ENCODE results near the gene NFIC. TPM values are rescaled to one million over a fixed set of nuclear protein-coding genes. Genes with fewer than 3 reads are reported as not detected.

NFIC gene
- total and polyA plus RNA-seq, 4 donors = 12.8 to 100 (median 75.1) TPM

- Histone ChIP-seq H3K9me3 (ENCODE audit: control insufficient read depth in 4 of 4, low read length in 3 of 4) (no peaks in the 10 kb centered on the region), H3K4me3 (ENCODE audit: low read depth in 1 of 3, low read length in 3 of 3) (peak overlapping the region; percentile 90 to 92 (median 90)), H3K27me3 (ENCODE audit: control insufficient read depth in 4 of 4, insufficient read depth in 4 of 4, low read length in 3 of 4) (no peaks in the 10 kb centered on the region), H3K27ac (ENCODE audit: low read depth in 1 of 2, low read length in 2 of 2) (peak overlapping the region; percentile 95 to 97), H3K4me1 (ENCODE audit: control insufficient read depth in 4 of 4, insufficient read depth in 4 of 4, low read length in 3 of 4) (peaks cover 6 to 66% (median 41%) of the 10 kb centered on the region in 4 donors), H3K9ac (ENCODE audit: low read depth in 1 of 2, low read length in 2 of 2) (peak overlapping the region; percentile 97 to 99), H3K36me3 (ENCODE audit: control insufficient read depth in 4 of 4, insufficient read depth in 3 of 4, low read depth in 1 of 4, low read length in 3 of 4) (no peaks in the 10 kb centered on the region)
- no peak for DNase-seq (ENCODE audit: low spot score)
- no peak for TF ChIP-seq TAF1 (conservative IDR thresholded peaks at IDR 0.05)
- TF ChIP-seq HNF4A (conservative IDR thresholded peaks at IDR 0.05) = no peak
- TF ChIP-seq EGR1 (IDR thresholded peaks at IDR 0.05; ENCODE audit: low read depth in 2 of 2) = no peak
- TF ChIP-seq RXRA (IDR thresholded peaks at IDR 0.05) = peak in 1 of 2 donors; percentile 5
- WGBS = 17% methylated on average over 24 of the region's 24 CpGs
Observed at GRCh38 chr19:3367628-3368440, 1.5 kb downstream of the NFIC start.

- no peaks in the 10 kb centered on the region for H3K9me3 ChIP-seq (ENCODE audit: control insufficient read depth in 4 of 4, low read length in 3 of 4)
Observed at GRCh38 chr19:3368441-3368795, 2.0 kb downstream of the NFIC start.

GRCh38 chr19:3368848-3369336 lies 2.5 kb downstream of the NFIC start:
- DNase-seq (ENCODE audit: low spot score) = no peak
- TF ChIP-seq EGR1 (IDR thresholded peaks at IDR 0.05; ENCODE audit: low read depth in 2 of 2) (no peak), MAX (IDR thresholded peaks at IDR 0.05) (no peak), RXRA (IDR thresholded peaks at IDR 0.05) (no peak), NR2F2 (IDR thresholded peaks at IDR 0.05) (no peak), REST (IDR thresholded peaks at IDR 0.05) (no peak), TAF1 (conservative IDR thresholded peaks at IDR 0.05) (no peak), HNF4G (IDR thresholded peaks at IDR 0.05) (no peak), SP1 (IDR thresholded peaks at IDR 0.05) (no peak), JUND (IDR thresholded peaks at IDR 0.05) (no peak), ZBTB33 (IDR thresholded peaks at IDR 0.05) (no peak), ATF3 (IDR thresholded peaks at IDR 0.05) (no peak)

More at GRCh38 chr19:3368441-3368795, 2.0 kb downstream of the NFIC start:
- Histone ChIP-seq H3K4me1 (ENCODE audit: control insufficient read depth in 4 of 4, insufficient read depth in 4 of 4, low read length in 3 of 4) (peaks cover 6 to 70% (median 44%) of the 10 kb centered on the region in 4 donors), H3K9ac (ENCODE audit: low read depth in 1 of 2, low read length in 2 of 2) (peak overlapping the region; percentile 97 to 99), H3K4me3 (ENCODE audit: low read depth in 1 of 3, low read length in 3 of 3) (peak overlapping the region; percentile 90 to 92 (median 90)), H3K36me3 (ENCODE audit: control insufficient read depth in 4 of 4, insufficient read depth in 3 of 4, low read depth in 1 of 4, low read length in 3 of 4) (no peaks in the 10 kb centered on the region), H3K27ac (ENCODE audit: low read depth in 1 of 2, low read length in 2 of 2) (peak overlapping the region; percentile 95 to 97), H3K27me3 (ENCODE audit: control insufficient read depth in 4 of 4, insufficient read depth in 4 of 4, low read length in 3 of 4) (no peaks in the 10 kb centered on the region)
- TF ChIP-seq CTCF (IDR thresholded peaks at IDR 0.05; ENCODE audit: low read depth, low read length, missing input control) (no peak), ATF3 (IDR thresholded peaks at IDR 0.05) (no peak), YY1 (IDR thresholded peaks at IDR 0.05) (no peak), NR2F2 (IDR thresholded peaks at IDR 0.05) (no peak), SP1 (IDR thresholded peaks at IDR 0.05) (no peak), JUND (IDR thresholded peaks at IDR 0.05) (no peak)
- DNase-seq (ENCODE audit: low spot score) = no peak
- WGBS = 21% methylated on average over 5 of the region's 5 CpGs

More at GRCh38 chr19:3368848-3369336, 2.5 kb downstream of the NFIC start:
- H3K4me1 ChIP-seq (ENCODE audit: control insufficient read depth in 4 of 4, insufficient read depth in 4 of 4, low read length in 3 of 4) = peaks cover 6 to 70% (median 45%) of the 10 kb centered on the region in 4 donors
- peak overlapping the region; percentile 90 to 92 (median 90) for H3K4me3 ChIP-seq (ENCODE audit: low read depth in 1 of 3, low read length in 3 of 3)
- H3K27ac ChIP-seq (ENCODE audit: low read depth in 1 of 2, low read length in 2 of 2) = peak overlapping the region; percentile 95 to 97
- H3K9ac ChIP-seq (ENCODE audit: low read depth in 1 of 2, low read length in 2 of 2) = peak overlapping the region; percentile 97 to 99
- H3K9me3 ChIP-seq (ENCODE audit: control insufficient read depth in 4 of 4, low read length in 3 of 4) = no peaks in the 10 kb centered on the region
- H3K36me3 ChIP-seq (ENCODE audit: control insufficient read depth in 4 of 4, insufficient read depth in 3 of 4, low read depth in 1 of 4, low read length in 3 of 4) = no peaks in the 10 kb centered on the region
- 27% methylated on average over 4 of the region's 4 CpGs for WGBS
- H3K27me3 ChIP-seq (ENCODE audit: control insufficient read depth in 4 of 4, insufficient read depth in 4 of 4, low read length in 3 of 4) = no peaks in the 10 kb centered on the region
